GM10266 (cell line): ENCODE measurements around the gene PPP2R5C.

Experiments
- DNase-seq: peaks from one replicate; pipeline ENCODE4 v3.0.0; 2012; ENCODE audit errors: extremely low spot score
- CTCF ChIP-seq: IDR thresholded peaks from 2 replicates; pipeline ENCODE4 v1.5.1; 2012; ENCODE audit warnings: mild to moderate bottlenecking, low read depth; ENCODE audit not compliant: control insufficient read depth, insufficient read depth; ENCODE audit errors: missing control alignments

The PPP2R5C gene

GRCh38 chr14:101781240-101782061, 19.9 kb downstream of the PPP2R5C start:
- no peak for TF ChIP-seq CTCF
- DNase-seq: no peak

- DNase-seq: no peak
- TF ChIP-seq CTCF: no peak
These were observed 21.9 kb downstream of the PPP2R5C start for GRCh38 chr14:101783260-101784016.

- no peak for TF ChIP-seq CTCF
- DNase-seq: no peak
These were observed 23.1 kb downstream of the PPP2R5C start for GRCh38 chr14:101784631-101785030.

- no peak for DNase-seq
- no peak for TF ChIP-seq CTCF
These were observed 26.6 kb downstream of the PPP2R5C start for GRCh38 chr14:101788016-101788635.

- no peak for TF ChIP-seq CTCF
- DNase-seq: no peak
These were observed 27.7 kb downstream of the PPP2R5C start for GRCh38 chr14:101789222-101789621.

GRCh38 chr14:101790232-101790631, 28.7 kb downstream of the PPP2R5C start:
- TF ChIP-seq CTCF: no peak
- DNase-seq: no peak
